ENCODE results near the gene CFAP299. TPM values are rescaled to one million over a fixed set of nuclear protein-coding genes. Genes with fewer than 3 reads are reported as not detected.

Gene CFAP299
- total and polyA plus RNA-seq, 2 donors (not counting 3 experiments of a cell fraction or from before 2014, with no cell fraction given) = not detected

DNA sequence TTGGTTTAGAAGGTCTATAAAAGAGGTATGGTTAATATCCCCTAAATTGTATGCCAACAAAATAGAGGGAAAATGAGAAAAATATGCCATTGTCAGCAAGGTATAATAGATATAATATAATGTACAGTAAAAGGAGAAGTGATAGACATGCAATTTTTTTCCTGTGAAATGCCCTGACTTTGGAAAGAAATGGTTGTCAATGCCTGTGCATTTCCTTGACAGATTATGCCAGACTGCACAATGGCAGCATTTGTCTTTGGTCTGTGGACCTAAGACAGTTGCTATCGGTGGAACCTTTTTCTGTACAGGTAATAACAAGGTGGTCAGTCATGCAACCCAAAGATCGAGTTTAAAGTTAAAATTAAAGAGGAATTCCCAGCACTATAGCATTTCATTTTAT lies 301.7 kb downstream of the CFAP299 start:
- BruUV-seq (replicated peaks) = no TSS peak
- no peaks in the 10 kb centered on the region for H3K27me3 ChIP-seq (ENCODE audit: control insufficient read depth in 2 of 2, insufficient read depth in 2 of 2, low read length in 2 of 2)
- H3K79me2 ChIP-seq (ENCODE audit: control insufficient read depth, insufficient read depth, low read length) = no peaks in the 10 kb centered on the region
- no peak for TF ChIP-seq FOS (IDR thresholded peaks at IDR 0.05; ENCODE audit: borderline replicate concordance, insufficient read depth, low read length)
- no peak for TF ChIP-seq POLR2A (IDR thresholded peaks at IDR 0.05; ENCODE audit: low read depth, low read length)
- no peak for TF ChIP-seq MYC (IDR thresholded peaks at IDR 0.05; ENCODE audit: low read depth, low read length)
- TF ChIP-seq EZH2 (IDR thresholded peaks at IDR 0.05; ENCODE audit: borderline replicate concordance, low read depth, low read length, severe bottlenecking) = no peak
- dilution Hi-C loops (cut with MboI; ENCODE audit: extremely low pct_ligation_motif_present, low sequenced_read_pairs) (no loop called here), intact Hi-C loops (cut with micrococcal nuclease) (no loop called here)
- no peak overlapping the region for H2AFZ ChIP-seq (ENCODE audit: low read depth, low read length)
- DNase-seq (ENCODE audit: low read depth, low spot score) (no peak), FAIRE-seq (no peak)
- CTCF ChIA-PET = no interaction called here
- no peak overlapping the region for H3K9ac ChIP-seq (replicated peaks; ENCODE audit: extremely low read depth, insufficient read depth, low read length)
- H3K4me2 ChIP-seq (ENCODE audit: insufficient read depth, low read length) = no peak overlapping the region
- no peaks in the 10 kb centered on the region for H3K9me1 ChIP-seq (replicated peaks; ENCODE audit: control insufficient read depth, extremely low read depth, insufficient read depth, low read length)
- POLR2A ChIA-PET = no interaction called here
- no peaks in the 10 kb centered on the region for H4K20me1 ChIP-seq (replicated peaks; ENCODE audit: control insufficient read depth, extremely low read depth, insufficient read depth, low read length)
- no peak overlapping the region for H3K4me3 ChIP-seq (replicated peaks in 1 of 3; ENCODE audit: insufficient read depth in 1 of 3, low read depth in 1 of 3, low read length in 3 of 3)
- H3K4me1 ChIP-seq (ENCODE audit: control insufficient read depth, extremely low read depth, insufficient read depth, low read length) = no peaks in the 10 kb centered on the region
- peaks cover 3% of the 10 kb centered on the region for H3K9me3 ChIP-seq (replicated peaks; ENCODE audit: control insufficient read depth, insufficient read depth, low read length)
- H3K36me3 ChIP-seq (ENCODE audit: control insufficient read depth in 2 of 2, extremely low read depth in 1 of 2, insufficient read depth in 2 of 2, low read length in 2 of 2) = no peaks in the 10 kb centered on the region
- H3K27ac ChIP-seq (ENCODE audit: insufficient read depth, low read depth, low read length) = no peak overlapping the region

DNA sequence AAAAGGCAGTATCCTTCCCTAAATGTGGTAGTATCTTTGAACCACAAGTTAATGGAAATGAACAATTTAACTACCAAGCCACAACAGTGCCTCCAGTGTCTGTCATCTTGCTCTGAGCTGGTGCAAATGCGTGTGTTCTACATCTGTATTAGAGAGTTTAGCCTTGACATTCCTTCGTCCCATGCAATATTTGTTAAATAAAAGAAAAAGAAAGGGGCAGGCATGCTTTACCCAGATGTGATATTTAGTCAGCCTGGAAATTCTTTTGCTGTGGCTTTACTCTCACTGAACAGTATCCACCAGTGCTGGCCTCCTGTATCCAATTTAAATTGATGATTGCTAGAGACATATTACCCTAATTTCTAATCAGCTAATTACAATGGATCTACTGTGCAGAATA lies 310.5 kb downstream of the CFAP299 start:
- H3K4me2 ChIP-seq (ENCODE audit: insufficient read depth, low read length) = no peak overlapping the region
- POLR2A ChIA-PET = no interaction called here
- no peak overlapping the region for H3K9ac ChIP-seq (replicated peaks; ENCODE audit: extremely low read depth, insufficient read depth, low read length)
- H3K4me1 ChIP-seq (ENCODE audit: control insufficient read depth, extremely low read depth, insufficient read depth, low read length) = no peaks in the 10 kb centered on the region
- H4K20me1 ChIP-seq (replicated peaks; ENCODE audit: control insufficient read depth, extremely low read depth, insufficient read depth, low read length) = no peaks in the 10 kb centered on the region
- H3K79me2 ChIP-seq (ENCODE audit: control insufficient read depth, insufficient read depth, low read length) = no peaks in the 10 kb centered on the region
- peaks cover 2% of the 10 kb centered on the region for H3K9me3 ChIP-seq (replicated peaks; ENCODE audit: control insufficient read depth, insufficient read depth, low read length)
- no peak overlapping the region for H2AFZ ChIP-seq (ENCODE audit: low read depth, low read length)
- CTCF ChIA-PET = no interaction called here
- no peak for DNase-seq (ENCODE audit: low read depth, low spot score)
- no peak overlapping the region for H3K27ac ChIP-seq (ENCODE audit: insufficient read depth, low read depth, low read length)
- BruUV-seq (replicated peaks) = no TSS peak
- H3K9me1 ChIP-seq (replicated peaks; ENCODE audit: control insufficient read depth, extremely low read depth, insufficient read depth, low read length) = no peaks in the 10 kb centered on the region
- TF ChIP-seq GATA2 (IDR thresholded peaks at IDR 0.05; ENCODE audit: insufficient read depth, insufficient read length, low read depth, low read length) = no peak
- TF ChIP-seq POLR2A (IDR thresholded peaks at IDR 0.05; ENCODE audit: low read depth, low read length) = no peak
- TF ChIP-seq FOS (IDR thresholded peaks at IDR 0.05; ENCODE audit: borderline replicate concordance, insufficient read depth, low read length) = no peak
- no peak for TF ChIP-seq JUN (IDR thresholded peaks at IDR 0.05; ENCODE audit: borderline replicate concordance, insufficient read depth, insufficient read length, low read depth)
- TF ChIP-seq, protein P1, sequence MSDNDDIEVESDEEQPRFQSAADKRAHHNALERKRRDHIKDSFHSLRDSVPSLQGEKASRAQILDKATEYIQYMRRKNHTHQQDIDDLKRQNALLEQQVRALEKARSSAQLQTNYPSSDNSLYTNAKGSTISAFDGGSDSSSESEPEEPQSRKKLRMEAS (IDR thresholded peaks at IDR 0.05; ENCODE audit: insufficient read depth, insufficient read length) = no peak
- no peak for TF ChIP-seq EZH2 (IDR thresholded peaks at IDR 0.05; ENCODE audit: borderline replicate concordance, low read depth, low read length, severe bottlenecking)
- no peak for TF ChIP-seq MYC (IDR thresholded peaks at IDR 0.05; ENCODE audit: low read depth, low read length)
- TF ChIP-seq CTCF (IDR thresholded peaks at IDR 0.05; ENCODE audit: extremely low read depth in 1 of 2, insufficient read depth in 1 of 2, low read depth in 1 of 2, low read length in 2 of 2) = no peak
- no peak for TF ChIP-seq POLR2AphosphoS5 (IDR thresholded peaks at IDR 0.05; ENCODE audit: insufficient read depth, low read depth, low read length)
- H3K27me3 ChIP-seq (ENCODE audit: control insufficient read depth in 2 of 2, insufficient read depth in 2 of 2, low read length in 2 of 2) = no peaks in the 10 kb centered on the region
- no peaks in the 10 kb centered on the region for H3K36me3 ChIP-seq (ENCODE audit: control insufficient read depth in 2 of 2, extremely low read depth in 1 of 2, insufficient read depth in 2 of 2, low read length in 2 of 2)
- no peak for FAIRE-seq
- no peak overlapping the region for H3K4me3 ChIP-seq (replicated peaks in 1 of 3; ENCODE audit: insufficient read depth in 1 of 3, low read depth in 1 of 3, low read length in 3 of 3)
- intact Hi-C loops (cut with micrococcal nuclease) = no loop called here
- dilution Hi-C loops (cut with MboI; ENCODE audit: extremely low pct_ligation_motif_present, low sequenced_read_pairs) = no loop called here

Measured in endothelial cell of umbilical vein (primary cell).